Prostate gland (tissue), 2 donors: ENCODE results near the gene RAX2.

Source experiments
- CTCF ChIP-seq, 4 experiments: fragments of 200-600 bp in 2 of 4; fragments of 450-650 bp in 2 of 4; sonication (generic) in 2 of 4; IDR thresholded peaks; 1 replicate in 3 of 4; 2 replicates in 1 of 4; pipeline ENCODE4 v1.5.1; 2016 to 2019; ENCODE audit warnings: antibody characterized with exemption in 4 of 4, mild to moderate bottlenecking in 2 of 4, moderate library complexity in 2 of 4
- POLR2A ChIP-seq: fragments of 450-650 bp; IDR thresholded peaks from one replicate; pipeline ENCODE4 v1.6.1; 2016; ENCODE audit warnings: antibody characterized with exemption, mild to moderate bottlenecking
- POLR2AphosphoS5 ChIP-seq: sonication (generic); formaldehyde crosslinking; IDR thresholded peaks from one replicate; pipeline ENCODE4 v1.6.1; 2017; ENCODE audit warnings: antibody characterized with exemption

GRCh38 chr19:3771000-3771905, 775 bp downstream of the RAX2 start:
- no peak for TF ChIP-seq POLR2A
- no peak for TF ChIP-seq CTCF (IDR thresholded peaks at IDR 0.05)
- no peak for TF ChIP-seq POLR2AphosphoS5
